ENCODE measurements around the gene CARD18. TPM values are rescaled to one million over a fixed set of nuclear protein-coding genes. Genes with fewer than 3 reads are reported as not detected.

Gene CARD18, protein sequence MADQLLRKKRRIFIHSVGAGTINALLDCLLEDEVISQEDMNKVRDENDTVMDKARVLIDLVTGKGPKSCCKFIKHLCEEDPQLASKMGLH
- total RNA-seq: 1 to 10 TPM in 1 of 4 donors, not detected in 3; 1.2 TPM

DNA sequence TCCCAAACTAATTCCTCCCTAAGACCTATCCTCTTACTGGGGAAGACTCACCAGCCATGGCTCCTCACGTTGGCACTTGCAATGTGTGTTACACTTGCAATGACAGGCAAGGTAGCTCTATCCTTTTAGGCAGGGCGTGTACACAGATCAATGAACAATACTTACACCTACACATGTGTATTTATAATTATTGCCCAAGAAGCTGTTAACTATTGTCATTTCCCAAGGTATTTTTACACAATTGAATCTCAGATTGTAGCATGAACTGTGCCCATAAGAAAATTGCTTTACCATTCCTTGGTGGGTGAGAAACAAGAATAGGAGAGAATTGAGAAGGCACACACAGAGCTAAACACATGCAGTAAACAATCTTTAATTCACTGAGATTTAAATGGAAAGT, at the start of gene CARD18:
CARD18 (minus strand) TSS at position 101 of the 400 bp plus-strand sequence; CDS start at position 58, 43 bp downstream.
- WGBS, 2 donors: 33 to 56% methylated on average over 2 of the region's 2 CpGs
- Histone ChIP-seq H3K4me1 (peaks cover 0 to 5% (median 0%) of the 10 kb centered on the region in 3 donors), H3K27me3 (no peaks in the 10 kb centered on the region), H3K27ac (no peak within 1 kb of the TSS), H3K36me3 (no peaks in the 10 kb centered on the region), H3K4me3 (no peak within 1 kb of the TSS), H3K9me3 (no peaks in the 10 kb centered on the region)
- intact Hi-C loops (cut with DNase I): no loop called here
- no peak for TF ChIP-seq POLR2A (IDR thresholded peaks at IDR 0.05)
- TF ChIP-seq, protein P1, sequence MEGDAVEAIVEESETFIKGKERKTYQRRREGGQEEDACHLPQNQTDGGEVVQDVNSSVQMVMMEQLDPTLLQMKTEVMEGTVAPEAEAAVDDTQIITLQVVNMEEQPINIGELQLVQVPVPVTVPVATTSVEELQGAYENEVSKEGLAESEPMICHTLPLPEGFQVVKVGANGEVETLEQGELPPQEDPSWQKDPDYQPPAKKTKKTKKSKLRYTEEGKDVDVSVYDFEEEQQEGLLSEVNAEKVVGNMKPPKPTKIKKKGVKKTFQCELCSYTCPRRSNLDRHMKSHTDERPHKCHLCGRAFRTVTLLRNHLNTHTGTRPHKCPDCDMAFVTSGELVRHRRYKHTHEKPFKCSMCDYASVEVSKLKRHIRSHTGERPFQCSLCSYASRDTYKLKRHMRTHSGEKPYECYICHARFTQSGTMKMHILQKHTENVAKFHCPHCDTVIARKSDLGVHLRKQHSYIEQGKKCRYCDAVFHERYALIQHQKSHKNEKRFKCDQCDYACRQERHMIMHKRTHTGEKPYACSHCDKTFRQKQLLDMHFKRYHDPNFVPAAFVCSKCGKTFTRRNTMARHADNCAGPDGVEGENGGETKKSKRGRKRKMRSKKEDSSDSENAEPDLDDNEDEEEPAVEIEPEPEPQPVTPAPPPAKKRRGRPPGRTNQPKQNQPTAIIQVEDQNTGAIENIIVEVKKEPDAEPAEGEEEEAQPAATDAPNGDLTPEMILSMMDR (IDR thresholded peaks at IDR 0.05): no peak
- no peak for DNase-seq

DNA sequence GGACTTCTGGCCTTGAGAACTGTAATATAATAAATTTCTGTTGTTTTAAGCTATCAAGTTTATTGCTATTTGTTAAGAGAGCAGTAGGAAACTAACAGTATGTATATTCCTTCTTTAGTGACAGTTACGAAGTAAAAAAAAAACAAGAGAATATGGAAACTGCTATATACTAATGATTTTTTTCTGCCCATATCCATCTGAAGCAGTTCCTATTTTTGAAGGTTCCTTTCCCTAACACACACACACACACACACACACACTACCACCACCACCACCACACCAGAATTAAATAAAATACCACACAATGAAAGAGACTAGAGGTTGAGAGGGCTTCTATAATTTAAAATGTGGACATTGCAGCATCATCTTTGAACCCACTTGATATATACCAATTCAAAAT, 44.4 kb upstream of the CARD18 start:
- no peak for TF ChIP-seq POLR2A (IDR thresholded peaks at IDR 0.05)
- TF ChIP-seq, protein P1 (IDR thresholded peaks at IDR 0.05): no peak
- Histone ChIP-seq H3K9me3 (no peaks in the 10 kb centered on the region), H3K27ac (no peak overlapping the region), H3K4me3 (no peak overlapping the region), H3K4me1 (peaks cover 0 to 11% (median 5%) of the 10 kb centered on the region in 3 donors), H3K27me3 (no peaks in the 10 kb centered on the region), H3K36me3 (no peaks in the 10 kb centered on the region)
- intact Hi-C loops (cut with DNase I): no loop called here
- 71 to 84% methylated on average over 1 of the region's 1 CpG for WGBS, 2 donors
- no peak for DNase-seq

DNA sequence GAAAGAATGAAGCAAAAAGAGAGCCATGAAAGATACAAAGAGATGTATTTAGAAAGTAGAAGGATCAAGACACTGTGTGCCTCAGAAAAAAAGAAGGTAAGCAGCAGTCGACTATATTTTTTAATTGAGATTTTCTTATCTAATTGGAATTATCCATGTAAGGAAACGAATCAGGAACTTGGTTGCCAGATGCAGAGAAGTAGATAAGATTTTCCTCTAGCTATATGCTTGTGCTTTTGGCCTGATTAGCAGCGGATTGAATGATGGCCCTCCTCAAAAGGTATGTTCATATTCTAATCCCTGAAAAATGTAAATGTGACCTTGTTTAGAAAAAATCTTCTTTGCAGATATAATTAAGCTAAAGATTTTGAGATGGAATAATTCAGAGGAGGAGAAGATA, 43.9 kb upstream of the CARD18 start:
- no peak overlapping the region for H3K4me3 ChIP-seq
- H3K27me3 ChIP-seq: no peaks in the 10 kb centered on the region
- H3K9me3 ChIP-seq: no peaks in the 10 kb centered on the region
- no peaks in the 10 kb centered on the region for H3K36me3 ChIP-seq
- intact Hi-C loops (cut with DNase I): no loop called here
- H3K4me1 ChIP-seq: peaks cover 0 to 11% (median 5%) of the 10 kb centered on the region in 3 donors
- TF ChIP-seq, protein P1 (IDR thresholded peaks at IDR 0.05): no peak
- no peak for TF ChIP-seq POLR2A (IDR thresholded peaks at IDR 0.05)
- WGBS, 2 donors: 58 to 60% methylated on average over 3 of the region's 3 CpGs
- no peak overlapping the region for H3K27ac ChIP-seq
- DNase-seq: no peak

DNA sequence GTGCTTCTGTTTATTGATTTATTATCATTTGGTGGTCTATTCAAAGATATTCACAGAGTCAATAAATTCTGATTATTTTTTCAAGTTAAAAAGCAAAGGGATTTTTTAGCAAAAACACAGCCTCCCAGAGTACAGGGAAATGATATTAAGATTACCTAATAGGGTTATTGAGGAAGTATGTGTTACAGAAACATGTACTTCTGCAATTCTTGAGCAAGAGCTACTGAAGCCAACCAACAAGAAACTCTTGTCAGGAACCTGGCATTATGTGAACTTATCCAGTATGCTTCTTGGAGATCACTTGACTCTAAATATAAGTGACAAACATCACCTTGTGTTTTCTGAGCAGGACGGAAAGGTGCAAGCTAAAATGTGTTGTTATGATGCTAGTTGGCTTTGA, 42.0 kb upstream of the CARD18 start:
- 67 to 71% methylated on average over 1 of the region's 1 CpG for WGBS, 2 donors
- Histone ChIP-seq H3K36me3 (no peaks in the 10 kb centered on the region), H3K4me3 (no peak overlapping the region), H3K4me1 (peaks cover 0 to 11% (median 5%) of the 10 kb centered on the region in 3 donors), H3K27me3 (no peaks in the 10 kb centered on the region), H3K9me3 (no peaks in the 10 kb centered on the region), H3K27ac (peak overlapping the region in 2 of 4 donors; percentile 26 to 44)
- no peak for DNase-seq
- intact Hi-C loops (cut with DNase I): no loop called here
- TF ChIP-seq POLR2A (IDR thresholded peaks at IDR 0.05): no peak
- TF ChIP-seq, protein P1 (IDR thresholded peaks at IDR 0.05): no peak

DNA sequence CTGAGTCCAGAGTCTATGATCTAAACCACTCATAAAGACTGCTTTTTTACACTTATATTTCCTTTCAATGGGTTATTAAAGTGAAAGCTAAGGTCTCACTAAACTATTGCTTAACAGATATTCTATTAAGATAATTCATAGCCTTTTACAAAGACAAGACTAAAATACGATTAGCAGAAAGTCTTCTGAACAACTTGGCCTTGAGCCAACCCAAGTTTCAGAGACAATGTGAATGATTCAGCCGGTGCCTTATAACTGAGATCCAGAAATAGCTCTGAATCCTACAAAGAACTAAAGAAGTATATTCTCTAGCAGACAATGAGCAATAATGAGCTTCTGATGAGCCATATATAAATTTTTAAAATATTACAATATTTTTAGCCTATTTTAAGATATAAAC, 41.5 kb upstream of the CARD18 start:
- H3K4me3 ChIP-seq: no peak overlapping the region
- H3K27me3 ChIP-seq: no peaks in the 10 kb centered on the region
- peak overlapping the region; percentile 26 to 44 (median 38) for H3K27ac ChIP-seq
- intact Hi-C loops (cut with DNase I): no loop called here
- peaks cover 0 to 11% (median 5%) of the 10 kb centered on the region in 3 donors for H3K4me1 ChIP-seq
- no peaks in the 10 kb centered on the region for H3K9me3 ChIP-seq
- no peaks in the 10 kb centered on the region for H3K36me3 ChIP-seq
- TF ChIP-seq, protein P1 (IDR thresholded peaks at IDR 0.05): no peak
- no peak for TF ChIP-seq POLR2A (IDR thresholded peaks at IDR 0.05)
- DNase-seq: no peak
- 2 to 10% methylated on average over 2 of the region's 2 CpGs for WGBS, 2 donors

Data from esophagus squamous epithelium (tissue), 5 donors.